ENCODE results near the gene RRM1.
"Not testable (repeated sequence)": the region's sequence is repeated elsewhere in the genome, so short reads cannot be mapped to it uniquely, and the experiment has no call there.

The RRM1 gene

GRCh38 chr11:4084406-4085125, 10.0 kb upstream of the RRM1 start:
- no peak for DNase-seq

DNA sequence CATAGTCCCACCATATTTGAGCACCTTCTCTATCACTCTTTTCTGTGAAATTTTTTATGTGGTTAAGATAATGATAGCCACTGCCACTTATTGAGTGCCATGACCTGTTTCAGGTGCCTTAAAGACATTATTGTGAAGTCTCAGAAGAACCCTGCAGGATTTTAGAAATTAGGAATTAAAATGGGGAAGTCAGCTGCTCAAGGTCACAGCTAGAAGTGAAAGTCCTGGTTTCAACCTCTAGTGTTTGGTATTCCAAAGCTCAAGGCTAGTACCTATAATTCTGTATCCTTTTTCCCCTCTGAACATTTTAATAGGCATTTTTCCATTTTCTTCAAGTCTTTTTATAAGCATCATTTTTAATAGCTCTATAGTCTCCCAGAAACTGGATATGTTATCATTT, 9.0 kb upstream of the RRM1 start:
- no peak for DNase-seq

- DNase-seq = no peak
These were observed 7.8 kb upstream of the RRM1 start for GRCh38 chr11:4086575-4087353.

DNA sequence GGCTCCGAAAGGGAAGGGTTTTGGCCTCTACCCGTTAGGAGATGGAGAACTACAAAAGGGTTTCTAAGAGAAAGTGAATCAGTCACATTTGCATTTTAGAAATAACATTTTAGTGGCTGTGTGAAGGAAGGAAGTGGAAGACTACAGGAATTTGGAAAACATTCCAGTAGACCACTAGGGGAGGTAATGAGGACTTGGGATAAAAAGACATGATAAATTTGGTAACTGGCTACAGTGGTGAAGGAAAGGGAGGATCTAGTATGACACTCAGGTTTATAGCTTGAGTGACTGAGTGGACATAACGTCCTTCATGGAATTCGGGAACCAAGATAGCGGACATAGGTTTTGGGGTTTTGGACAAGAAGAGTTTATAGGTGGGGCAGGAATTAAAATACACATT, 7.0 kb upstream of the RRM1 start:
- no peak for DNase-seq

DNA sequence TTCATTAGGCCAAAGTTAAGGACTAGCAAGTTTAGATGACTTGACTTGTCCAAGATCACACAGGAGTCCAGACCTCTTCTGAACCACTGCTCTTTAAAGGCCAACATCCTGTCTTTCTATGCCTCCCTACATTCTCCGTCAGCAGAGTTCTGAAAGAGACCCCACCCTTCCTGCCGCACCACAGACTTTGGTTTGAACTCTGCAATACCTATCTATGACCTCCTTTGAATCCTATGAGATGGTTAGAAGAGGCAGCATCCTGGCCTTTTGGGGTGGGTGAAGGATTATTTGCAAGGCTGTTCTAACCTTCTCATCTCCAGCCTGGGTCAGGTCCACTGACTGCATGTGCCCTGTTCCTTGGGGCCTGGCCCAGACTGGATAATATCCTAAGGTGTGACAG, 4.3 kb upstream of the RRM1 start:
- DNase-seq = no peak

DNA sequence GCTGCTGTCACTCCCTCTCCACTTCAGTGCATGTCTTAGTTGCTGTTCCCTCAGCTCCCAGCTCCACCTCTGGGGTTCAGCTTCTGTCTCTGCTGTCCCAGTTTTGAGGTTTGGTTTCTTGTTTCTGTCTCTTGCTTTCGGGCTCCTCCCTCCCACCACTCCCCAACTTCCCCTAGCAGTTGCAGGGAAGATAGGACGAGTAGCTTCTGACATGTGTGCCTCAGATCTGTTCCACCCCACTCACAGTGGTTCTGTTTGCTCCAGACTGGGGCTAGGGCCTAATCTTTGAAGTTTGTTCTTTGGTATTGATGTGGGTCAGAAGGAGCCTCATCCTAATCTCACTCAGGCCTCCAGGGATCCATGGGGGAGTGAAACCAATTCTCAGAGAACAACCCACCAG, 2.6 kb upstream of the RRM1 start:
- DNase-seq = no peak

GRCh38 chr11:4093519-4094347, 866 bp upstream of the RRM1 start:
- DNase-seq = no peak

- DNase-seq = no peak
These were observed 1.1 kb downstream of the RRM1 start for GRCh38 chr11:4095509-4096230.

DNA sequence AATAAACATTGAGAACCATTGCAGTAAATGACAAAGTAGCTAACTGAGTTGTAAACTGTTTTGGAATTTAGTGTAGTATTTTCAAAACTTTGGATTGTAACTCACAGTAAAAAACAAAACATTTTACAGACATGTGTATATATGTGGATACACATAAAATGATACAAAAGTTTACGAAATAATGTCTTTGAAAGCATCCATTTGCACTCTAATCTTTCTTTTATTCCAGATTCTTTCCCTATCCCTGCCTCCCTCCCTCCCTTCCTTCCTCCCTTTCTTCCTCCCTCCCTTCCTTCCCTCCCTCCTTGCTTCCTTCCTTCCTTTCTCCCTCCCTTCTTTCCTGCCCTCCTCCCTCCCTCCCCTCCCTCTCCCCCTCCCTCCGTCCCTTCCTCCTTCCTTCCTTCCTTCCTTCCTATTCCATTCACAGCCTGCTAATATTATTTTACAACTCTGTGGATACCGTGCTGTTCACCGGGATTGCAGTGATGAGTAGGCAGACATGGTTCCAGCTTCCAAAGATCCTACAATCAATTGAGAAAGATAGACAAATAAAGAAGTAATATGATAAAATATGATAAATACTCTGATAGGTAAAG, 3.5 kb downstream of the RRM1 start:
- no peak for DNase-seq

GRCh38 chr11:4102711-4103110, 8.1 kb downstream of the RRM1 start:
- DNase-seq = no peak

DNA sequence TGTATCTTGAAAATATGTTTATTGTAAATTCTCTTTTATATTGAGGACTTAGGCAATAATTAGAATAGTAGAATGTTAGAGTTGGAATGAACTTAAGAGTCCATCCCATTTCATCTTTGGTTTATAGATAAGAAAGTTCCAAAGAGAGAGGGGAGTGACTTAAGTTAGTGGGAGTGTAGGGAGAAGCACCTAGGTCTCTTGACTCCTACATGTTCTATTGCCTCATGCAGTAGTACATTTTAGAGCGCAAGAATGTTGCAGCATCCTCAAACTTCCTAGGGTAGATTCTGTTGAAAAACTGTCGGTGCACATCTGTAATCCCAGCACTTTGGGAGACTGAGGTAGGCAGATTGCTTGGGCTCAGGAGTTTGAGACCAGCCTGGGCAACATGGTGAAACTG, 8.7 kb downstream of the RRM1 start:
- DNase-seq = no peak

GRCh38 chr11:4105916-4106315, 11.3 kb downstream of the RRM1 start:
- DNase-seq = no peak

DNA sequence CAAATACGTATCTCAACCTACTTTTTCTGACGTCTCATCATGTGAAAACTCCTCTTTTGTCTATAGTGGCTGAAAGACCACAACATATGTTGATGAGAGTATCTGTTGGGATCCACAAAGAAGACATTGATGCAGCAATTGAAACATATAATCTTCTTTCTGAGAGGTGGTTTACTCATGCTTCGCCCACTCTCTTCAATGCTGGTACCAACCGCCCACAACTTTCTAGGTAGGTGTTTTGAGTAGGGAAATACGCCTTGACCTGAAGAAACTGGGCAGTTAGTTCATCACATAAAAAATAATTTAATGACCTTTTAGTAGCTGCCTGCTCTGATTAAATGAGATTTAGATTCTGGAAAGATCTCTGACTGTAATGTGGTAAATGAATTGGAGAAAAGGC, 17.2 kb downstream of the RRM1 start:
- no peak for DNase-seq

- DNase-seq = no peak
These were observed 20.5 kb downstream of the RRM1 start for GRCh38 chr11:4115128-4115527.

GRCh38 chr11:4118107-4118506, 23.5 kb downstream of the RRM1 start:
- DNase-seq = no peak

DNA sequence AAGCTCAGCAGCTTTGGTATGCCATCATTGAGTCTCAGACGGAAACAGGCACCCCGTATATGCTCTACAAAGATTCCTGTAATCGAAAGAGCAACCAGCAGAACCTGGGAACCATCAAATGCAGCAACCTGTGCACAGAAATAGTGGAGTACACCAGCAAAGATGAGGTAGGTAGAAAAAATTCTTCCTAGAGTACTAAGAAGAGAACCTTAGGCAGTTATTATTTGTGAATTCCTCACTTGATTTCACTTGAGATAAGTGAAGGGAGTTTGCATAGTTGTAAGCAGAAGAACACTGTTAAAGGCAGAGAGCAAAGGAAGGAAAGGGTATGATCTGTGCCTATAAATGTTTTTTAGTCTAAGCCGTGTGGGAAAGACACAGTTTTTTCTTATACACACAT, 28.6 kb downstream of the RRM1 start:
- DNase-seq = no peak

DNA sequence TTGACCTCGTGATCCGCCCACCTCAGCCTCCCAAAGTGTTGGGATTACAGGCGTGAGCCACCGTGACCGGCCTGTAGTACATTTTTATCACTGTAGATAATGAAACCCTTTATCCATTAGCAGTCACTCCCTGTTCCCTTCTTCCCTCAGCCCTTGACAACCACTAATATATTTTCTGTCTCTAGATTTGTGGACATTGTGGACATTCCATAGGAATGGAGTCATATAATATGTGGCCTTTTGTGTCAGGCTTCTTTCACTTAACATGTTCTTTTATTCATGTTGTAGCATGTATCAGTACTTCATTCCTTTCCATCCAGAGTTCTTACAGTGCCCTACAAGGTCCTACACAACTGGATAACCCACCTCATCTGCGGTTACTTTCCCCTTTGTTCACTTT, 30.5 kb downstream of the RRM1 start:
- DNase-seq = no peak

DNA sequence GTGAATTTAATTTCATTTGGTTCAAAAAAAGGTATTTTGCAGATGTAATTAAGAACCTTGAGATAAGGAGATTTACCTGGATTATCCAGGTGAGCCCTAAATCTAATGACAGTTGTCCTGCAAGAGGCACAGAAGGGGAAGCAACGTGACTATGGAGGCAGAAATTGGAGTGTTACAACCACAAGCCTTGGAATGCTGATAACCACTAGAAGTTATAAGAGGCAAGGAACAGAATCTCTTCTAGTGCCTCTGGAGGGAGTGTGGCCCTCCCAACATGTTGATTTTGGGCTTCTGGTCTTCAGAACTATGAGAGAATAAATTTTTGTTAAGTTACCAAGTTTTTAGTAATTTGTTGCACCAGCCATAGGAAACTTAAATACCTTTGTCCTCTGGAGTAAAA, 32.8 kb downstream of the RRM1 start:
- no peak for DNase-seq

- DNase-seq = not testable (repeated sequence)
These were observed 35.6 kb downstream of the RRM1 start for GRCh38 chr11:4130219-4130618.

DNA sequence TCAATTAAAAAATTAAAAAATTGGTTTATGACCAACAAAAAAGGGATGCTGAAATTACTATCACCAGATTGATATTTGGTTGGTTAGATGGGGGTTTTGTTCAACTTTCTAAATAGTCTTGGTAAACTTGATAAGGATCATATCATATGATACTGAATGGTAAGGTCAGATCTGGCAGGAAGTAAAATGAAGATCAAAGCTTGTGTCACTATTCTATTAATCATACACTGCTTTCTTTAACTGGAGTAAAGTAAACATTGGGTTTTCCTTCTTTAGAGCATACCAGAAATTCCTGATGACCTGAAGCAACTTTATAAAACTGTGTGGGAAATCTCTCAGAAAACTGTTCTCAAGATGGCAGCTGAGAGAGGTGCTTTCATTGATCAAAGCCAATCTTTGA, 40.2 kb downstream of the RRM1 start:
- no peak for DNase-seq

GRCh38 chr11:4138497-4138896, 43.9 kb downstream of the RRM1 start:
- DNase-seq = no peak

DNA sequence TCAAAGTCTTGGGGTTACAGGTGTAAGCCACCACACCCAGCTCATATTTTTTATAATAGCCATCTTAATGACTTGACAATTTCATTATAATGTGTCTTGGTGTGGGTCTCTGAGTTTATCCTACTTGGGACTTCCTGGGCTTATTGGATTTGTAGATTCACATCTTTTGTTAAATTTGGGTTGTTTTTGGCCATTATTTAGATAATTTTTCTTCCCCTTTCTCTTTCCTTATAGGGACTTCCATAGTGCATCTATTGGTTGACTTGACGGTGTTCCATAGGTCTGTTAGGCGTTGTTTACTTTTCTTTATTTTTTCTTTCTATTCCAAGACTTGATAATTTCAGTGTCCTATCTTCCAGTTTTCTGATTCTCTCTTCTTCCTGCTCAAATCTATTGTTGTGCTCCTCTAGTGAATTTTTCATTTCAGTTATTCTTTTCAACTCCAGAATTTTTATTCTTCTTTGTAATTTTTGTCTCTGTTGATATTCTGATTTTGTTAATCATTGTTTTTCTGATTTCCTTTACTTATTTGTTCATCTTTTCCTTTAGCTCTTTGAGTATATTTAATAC, 45.6 kb downstream of the RRM1 start:
- no peak for DNase-seq
